GM19467 (cell line): Measurements from ENCODE around the gene HPCA.

Experiments
- ATAC-seq: cut with Tn5 transposase; IDR thresholded peaks from one replicate; pipeline ENCODE4 v1.9.1; 2021; ENCODE audit warnings: mild to moderate bottlenecking, moderate library complexity; ENCODE audit not compliant: unreplicated experiment

Gene HPCA

DNA sequence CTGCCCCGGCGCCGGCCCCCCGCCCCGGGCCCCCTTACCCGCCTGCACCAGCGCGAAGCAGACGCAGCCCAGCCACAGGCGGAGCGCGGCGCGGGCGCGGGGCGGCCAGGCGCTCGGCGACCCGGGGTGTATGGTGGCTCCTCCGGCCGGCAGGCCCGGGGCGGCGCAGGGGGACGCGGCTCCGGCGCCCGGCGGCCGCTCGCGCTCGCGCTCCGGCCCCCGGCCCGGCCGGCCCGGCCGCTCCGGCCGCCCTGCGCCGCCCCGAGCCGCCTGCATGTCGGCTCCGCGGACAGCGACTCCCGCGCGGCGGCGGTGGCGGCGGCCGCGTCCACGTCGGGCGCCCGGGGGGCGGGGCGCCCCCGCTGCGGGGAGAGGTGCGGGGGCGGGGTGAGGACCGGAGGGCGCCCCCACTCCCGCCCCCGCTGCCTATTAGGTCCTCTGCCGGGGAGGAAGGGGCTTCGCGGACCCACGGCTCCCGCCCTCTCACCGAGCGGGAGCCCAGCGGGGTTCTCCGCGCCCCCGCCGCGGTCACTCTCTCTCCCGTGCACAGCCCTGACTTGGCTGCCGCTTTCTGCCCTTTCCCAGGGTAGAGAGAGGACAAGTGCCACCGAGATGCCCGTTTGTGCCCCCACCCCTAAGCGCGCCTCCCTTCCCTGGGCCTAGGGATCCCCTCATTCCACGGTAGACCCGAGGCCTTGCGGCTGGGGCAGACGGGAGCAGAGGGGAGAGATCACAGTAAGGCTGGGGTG lies 15.5 kb upstream of the HPCA start, which contains the start of gene FNDC5:
FNDC5 (minus strand) TSS at position 298 of the 749 bp plus-strand sequence.
- no peak for ATAC-seq

DNA sequence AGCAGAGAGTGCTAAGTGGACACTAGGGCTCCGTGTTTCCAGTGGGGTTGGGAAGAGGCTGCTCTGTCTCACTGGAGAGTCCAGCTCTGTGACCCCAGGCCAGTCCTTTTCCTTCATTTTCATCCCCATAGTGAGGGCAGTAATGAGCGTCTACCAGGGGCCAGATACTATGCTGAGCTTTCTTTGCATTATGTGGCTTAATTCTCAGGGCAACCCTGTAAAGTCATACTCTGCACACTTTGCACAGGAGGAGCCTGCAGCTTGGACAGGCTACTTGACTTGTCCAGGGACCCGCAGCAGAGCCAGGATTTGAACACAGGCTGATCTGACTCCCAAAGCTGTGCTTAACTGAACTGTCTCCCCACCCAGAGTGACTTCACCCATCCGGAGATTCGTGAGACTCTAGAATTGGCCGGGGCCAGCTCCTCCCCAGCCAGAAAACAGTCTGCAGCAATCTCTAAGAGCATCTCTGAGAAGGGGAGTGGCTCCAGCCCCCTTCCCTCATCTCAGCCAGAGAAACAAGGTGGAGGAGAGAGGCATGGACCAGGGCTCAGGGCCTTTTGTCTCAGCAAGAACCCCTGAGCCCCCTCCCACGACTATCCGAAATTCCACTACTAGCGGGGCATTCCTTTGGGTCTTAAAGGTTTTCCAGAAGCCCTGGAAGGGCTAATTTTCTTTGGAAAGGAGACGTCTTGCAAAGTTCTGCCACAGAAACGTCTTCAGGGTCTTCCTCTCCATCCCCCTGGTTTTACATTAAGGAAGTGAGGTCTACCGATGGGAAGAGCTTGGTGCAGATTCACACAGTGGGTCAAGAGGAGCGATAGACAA lies 14.7 kb upstream of the HPCA start:
- ATAC-seq = no peak

- no peak for ATAC-seq
These were observed 14.2 kb upstream of the HPCA start for GRCh38 chr1:32872192-32872460.

GRCh38 chr1:32873484-32873883 lies 12.8 kb upstream of the HPCA start:
- ATAC-seq = no peak

DNA sequence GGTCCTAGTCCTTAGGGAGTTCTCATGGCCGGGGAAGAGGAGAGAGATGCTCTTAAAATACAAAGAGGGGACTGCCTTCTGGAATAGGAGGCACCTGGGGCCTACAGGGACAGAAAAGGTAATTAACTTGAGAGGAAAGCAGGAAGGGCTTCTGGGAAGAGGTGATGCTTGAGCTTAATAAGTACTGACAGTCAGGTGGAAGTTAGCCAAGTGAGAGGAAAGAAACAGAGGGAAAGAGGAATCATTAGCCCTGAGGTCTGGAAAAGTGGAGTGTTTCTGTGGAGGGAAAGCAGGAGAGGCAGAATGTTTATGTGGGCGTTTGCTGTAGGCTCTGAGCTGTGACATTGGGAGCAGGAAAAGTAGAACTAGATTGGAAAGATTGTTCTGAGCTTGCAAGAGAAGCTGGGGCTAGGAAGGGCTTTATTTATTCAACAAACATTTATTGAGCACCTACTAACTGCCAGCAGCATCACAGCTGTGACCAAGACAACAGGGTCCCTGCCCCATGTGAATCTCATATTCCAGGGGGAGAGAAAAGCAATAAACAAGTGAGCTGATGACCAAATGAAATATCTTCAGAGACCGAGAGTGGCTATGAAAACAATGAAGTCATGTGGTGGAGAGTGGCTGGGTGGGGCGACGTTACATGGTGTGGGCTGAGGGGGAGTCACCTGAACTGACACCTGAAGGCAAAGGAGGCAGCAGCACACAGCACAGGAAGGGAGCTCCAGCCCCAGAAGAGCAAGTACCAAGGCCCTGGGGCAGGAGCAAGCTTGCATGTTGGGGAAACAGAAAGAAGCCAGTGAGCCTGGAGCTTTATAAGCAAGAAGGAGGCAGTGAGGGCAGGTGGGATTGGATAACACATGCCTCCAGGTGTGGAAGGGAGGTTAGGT lies 11.2 kb upstream of the HPCA start:
- ATAC-seq = no peak

- no peak for ATAC-seq
These were observed 9.7 kb upstream of the HPCA start for GRCh38 chr1:32876341-32877210.

DNA sequence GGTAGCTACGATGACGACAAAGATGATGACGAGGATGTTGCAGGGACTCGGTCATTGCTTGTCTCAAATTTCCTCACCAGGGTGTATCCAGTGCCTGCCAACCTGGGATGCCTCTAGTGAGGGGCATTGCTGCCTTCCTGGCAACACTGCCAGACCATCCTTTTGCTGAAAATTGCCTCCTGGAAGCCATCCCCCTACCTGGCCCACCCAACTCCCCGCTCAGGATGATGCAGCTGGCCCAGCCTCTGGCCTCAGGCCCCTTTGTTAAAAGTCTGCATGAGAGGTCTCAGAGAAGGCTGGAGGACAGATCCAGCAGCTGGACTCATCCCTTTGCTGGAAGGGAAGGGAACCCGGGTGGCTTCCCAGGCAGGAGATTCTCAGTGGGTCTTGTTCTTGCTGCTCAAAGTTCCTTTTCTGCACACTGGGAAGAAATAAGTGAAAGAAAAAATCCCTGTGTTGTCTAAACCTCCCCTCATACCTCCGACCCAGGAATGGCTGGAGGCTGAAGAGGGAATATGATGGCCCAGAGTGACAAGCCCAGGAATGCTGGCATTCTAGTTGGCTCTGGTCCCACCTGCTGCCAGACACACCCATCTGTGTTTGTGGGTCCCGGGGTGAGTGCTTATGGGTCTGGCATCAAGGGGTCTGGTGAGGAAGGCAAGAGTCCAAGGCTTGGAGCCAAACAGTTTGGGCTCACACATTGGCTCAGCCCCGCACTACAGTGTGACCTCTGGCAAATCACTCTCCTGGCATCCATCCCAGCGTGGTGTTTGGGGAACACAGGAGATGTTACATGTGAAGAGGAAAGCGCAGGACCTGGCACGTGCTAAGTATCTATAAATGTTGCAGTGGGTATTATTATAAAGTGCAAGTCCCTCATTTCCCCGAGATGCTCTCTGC lies 8.8 kb upstream of the HPCA start:
- ATAC-seq = no peak

GRCh38 chr1:32878183-32878582 lies 8.1 kb upstream of the HPCA start:
- no peak for ATAC-seq

- no peak for ATAC-seq
These were observed 7.7 kb upstream of the HPCA start for GRCh38 chr1:32878637-32879041.

- ATAC-seq = no peak
These were observed 5.0 kb upstream of the HPCA start for GRCh38 chr1:32881291-32881690.

DNA sequence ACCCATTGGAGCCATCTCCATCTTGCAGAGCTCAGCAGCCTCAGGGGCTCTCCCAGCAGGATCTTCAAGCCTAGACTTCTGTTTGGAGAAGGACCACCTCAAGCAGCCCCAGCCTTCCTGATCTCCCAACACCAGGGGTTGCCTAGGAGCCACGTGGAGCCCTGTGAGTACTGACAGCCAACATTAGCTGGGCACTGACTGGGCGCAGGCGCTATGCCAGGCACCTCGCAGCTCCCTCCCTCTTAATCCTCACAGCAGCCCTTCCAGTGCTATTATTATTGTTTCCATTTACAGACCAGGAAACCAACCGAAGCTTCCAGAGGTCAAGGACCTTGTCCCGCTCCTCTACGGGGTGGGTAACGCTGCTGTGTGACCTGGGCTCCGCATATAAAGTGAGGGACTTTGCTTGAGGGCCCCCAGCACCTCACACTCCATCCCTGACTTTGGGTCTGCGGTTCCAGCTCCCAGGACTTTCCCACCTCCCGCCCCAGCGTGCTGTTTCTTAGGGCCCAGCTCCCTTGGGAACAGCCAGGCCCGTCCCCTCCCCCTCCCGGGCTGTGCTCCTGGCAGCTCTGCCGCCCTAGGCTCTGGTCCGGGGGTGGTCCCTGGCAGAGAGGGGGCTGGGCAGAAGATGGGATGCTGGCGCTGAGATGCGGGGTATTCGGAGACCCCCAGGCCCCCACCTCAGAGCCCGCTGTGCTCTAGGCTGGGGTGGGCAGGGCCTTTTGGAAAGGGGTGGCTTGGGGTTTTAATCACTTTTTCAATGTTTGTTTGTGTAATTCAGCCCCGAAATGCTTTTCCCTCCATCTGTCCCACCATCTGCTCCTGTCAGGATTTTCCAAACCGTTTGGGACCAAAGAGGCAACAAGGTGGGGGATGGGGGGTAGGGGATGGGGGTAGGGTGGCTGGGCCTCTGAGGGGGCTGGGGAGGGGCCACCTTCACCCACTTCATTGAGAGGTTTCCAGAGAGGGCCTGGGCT lies 4.1 kb upstream of the HPCA start:
- ATAC-seq = no peak

DNA sequence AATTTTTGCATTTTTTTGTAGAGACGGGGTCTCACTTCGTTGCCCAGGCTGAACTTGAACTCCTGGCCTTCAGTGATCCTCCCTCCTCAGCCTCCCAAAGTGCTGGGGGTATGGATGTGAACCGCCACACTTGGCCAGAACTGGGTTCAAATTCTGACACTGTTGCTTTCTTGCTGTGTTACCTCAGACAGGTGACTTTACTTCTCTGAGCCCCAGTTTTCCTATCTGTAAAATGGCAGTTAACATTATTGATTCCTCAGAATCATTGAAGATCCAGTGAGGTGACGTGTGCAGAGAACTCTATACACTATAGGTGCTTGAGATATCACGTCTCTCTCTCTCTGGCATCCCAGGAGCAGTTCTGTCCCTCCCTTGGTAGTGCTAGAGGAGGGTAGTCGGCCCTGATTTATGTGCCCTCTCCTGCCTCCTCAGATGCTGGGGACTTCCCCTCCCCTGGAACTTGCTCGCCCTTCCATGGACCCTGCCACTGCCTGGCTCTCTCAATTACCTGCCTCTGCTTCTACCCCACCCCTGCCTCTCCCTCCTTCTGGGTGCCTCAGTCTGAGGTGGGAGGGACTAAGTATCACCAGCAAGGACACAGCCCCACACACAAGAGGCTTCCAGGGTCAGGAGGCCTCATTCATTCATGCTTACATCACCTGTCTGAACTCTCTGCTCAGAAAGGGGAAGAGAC lies 2.8 kb upstream of the HPCA start:
- no peak for ATAC-seq

GRCh38 chr1:32884032-32884372 lies 2.3 kb upstream of the HPCA start:
- ATAC-seq = no peak

DNA sequence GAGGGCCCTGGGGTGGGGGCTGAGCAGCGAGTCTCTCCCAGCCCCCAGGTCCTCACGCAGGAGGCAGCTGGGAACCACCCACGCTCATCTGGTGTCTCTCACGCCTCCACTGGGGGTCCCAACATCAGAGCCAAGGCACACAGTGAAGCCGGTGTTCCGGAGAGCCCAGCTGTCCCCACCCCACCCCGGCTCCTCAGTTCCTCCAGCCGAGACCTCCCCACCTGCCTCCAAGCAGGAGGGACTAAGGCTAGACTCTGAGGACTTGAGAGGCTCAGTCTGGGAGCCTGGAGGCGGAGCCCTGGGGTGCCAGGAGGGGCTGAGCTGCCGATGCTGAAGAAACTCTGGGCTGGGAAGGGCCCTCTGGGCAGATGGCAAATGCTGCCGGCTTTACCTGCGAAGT lies 1.6 kb upstream of the HPCA start:
- ATAC-seq = no peak

- ATAC-seq = no peak
These were observed 651 bp upstream of the HPCA start for GRCh38 chr1:32885676-32886003.

DNA sequence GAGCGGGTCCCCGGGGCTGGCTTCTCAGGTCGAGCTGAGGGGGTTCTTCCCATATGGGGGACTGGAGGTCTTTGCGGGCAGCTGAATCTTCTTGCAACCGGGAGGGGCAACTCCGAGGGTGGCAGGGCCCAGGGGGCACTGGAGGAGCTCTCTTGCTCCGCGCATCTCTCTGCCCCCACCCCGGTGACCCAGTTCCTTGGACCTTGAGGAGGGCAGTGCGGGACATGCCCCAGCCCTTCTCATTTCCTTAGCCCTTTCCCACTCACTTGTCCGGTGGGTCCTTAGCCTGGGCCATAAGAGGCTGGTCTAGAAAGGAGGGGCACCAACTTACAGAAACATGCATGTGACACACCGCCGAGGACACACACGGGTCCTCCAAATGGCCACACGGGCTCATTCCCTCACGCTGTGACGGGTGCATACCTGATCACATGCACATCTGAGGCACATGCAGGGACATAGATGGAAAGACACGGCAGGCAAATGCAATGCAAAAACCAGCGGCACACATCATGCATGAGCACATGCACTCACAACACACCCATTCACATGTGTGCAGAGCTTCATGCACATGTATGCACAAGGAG lies 630 bp downstream of the HPCA start:
- no peak for ATAC-seq

- no peak for ATAC-seq
These were observed 1.3 kb downstream of the HPCA start for GRCh38 chr1:32887623-32888022.

DNA sequence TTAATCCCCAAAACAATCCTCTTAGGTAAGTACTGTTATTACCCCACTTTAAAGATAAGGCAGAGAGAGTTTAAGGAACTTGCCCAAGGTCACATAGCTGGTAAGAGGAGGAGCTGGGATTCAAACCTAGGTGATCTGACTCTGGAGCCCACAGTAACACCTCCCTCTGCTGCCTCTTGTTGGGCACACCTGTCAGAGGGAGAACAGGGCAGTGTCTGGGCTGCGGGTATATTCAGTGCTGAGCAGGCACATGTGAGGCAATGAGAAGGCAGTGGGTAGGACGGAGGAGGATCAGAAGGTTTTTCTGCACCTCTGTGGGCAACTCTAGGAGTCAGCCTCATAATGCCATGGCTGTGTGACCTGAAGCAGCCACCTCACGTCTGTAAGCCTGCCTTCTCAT lies 1.8 kb downstream of the HPCA start:
- ATAC-seq = no peak
